Hematopoietic multipotent progenitor cell treated with erythropoietin and hydrocortisone succinate and interleukin-3 and kit ligand, for 15 days (in vitro differentiated cells): Measurements from ENCODE around the gene ID3.
"Not testable (repeated sequence)": the region's sequence is repeated elsewhere in the genome, so short reads cannot be mapped to it uniquely, and the experiment has no call there.

Experiments
- DNase-seq: peaks from one replicate; pipeline ENCODE4 v3.0.0-alpha.2; 2015; ENCODE audit warnings: low spot score

ID3 gene

GRCh38 chr1:23588749-23589548 lies 29.6 kb upstream of the ID3 start:
- DNase-seq: no peak

GRCh38 chr1:23585321-23586022 lies 26.2 kb upstream of the ID3 start:
- DNase-seq: no peak

- DNase-seq: not testable (repeated sequence)
These were observed 24.4 kb upstream of the ID3 start for GRCh38 chr1:23583727-23584126.

GRCh38 chr1:23582820-23583219 lies 23.5 kb upstream of the ID3 start:
- DNase-seq: no peak

GRCh38 chr1:23581219-23581618 lies 21.9 kb upstream of the ID3 start:
- DNase-seq: no peak

GRCh38 chr1:23578997-23579363 lies 19.7 kb upstream of the ID3 start:
- DNase-seq: no peak

- no peak for DNase-seq
These were observed 19.2 kb upstream of the ID3 start for GRCh38 chr1:23578311-23578996.

- DNase-seq: no peak
These were observed 18.0 kb upstream of the ID3 start for GRCh38 chr1:23577056-23578004.

GRCh38 chr1:23576338-23577055 lies 17.2 kb upstream of the ID3 start:
- DNase-seq: no peak

- DNase-seq: no peak
These were observed 16.0 kb upstream of the ID3 start for GRCh38 chr1:23575226-23575810.

GRCh38 chr1:23574265-23574754 lies 15.0 kb upstream of the ID3 start:
- DNase-seq: no peak

- no peak for DNase-seq
These were observed 14.4 kb upstream of the ID3 start for GRCh38 chr1:23573574-23574182.

GRCh38 chr1:23571465-23571864 lies 12.2 kb upstream of the ID3 start:
- no peak for DNase-seq

GRCh38 chr1:23570001-23570691 lies 10.8 kb upstream of the ID3 start:
- DNase-seq: no peak

GRCh38 chr1:23568608-23569383 lies 9.5 kb upstream of the ID3 start:
- no peak for DNase-seq

GRCh38 chr1:23567996-23568607 lies 8.8 kb upstream of the ID3 start:
- DNase-seq: no peak

GRCh38 chr1:23567629-23567995 lies 8.3 kb upstream of the ID3 start:
- DNase-seq: no peak

- DNase-seq: no peak
These were observed 7.0 kb upstream of the ID3 start for GRCh38 chr1:23566304-23566703.
